Esophagus squamous epithelium (tissue), 4 donors: ENCODE results near the gene C2orf92.

Experiments used
- CTCF ChIP-seq, 6 experiments: fragments of 450-650 bp in 4 of 6; fragments of 200-600 bp in 2 of 6; sonication (generic) in 2 of 6; IDR thresholded peaks; one replicate each; pipeline ENCODE4 v1.5.1; 2016 to 2019; ENCODE audit warnings: antibody characterized with exemption in 6 of 6, mild to moderate bottlenecking in 4 of 6, moderate library complexity in 4 of 6
- POLR2A ChIP-seq, 4 donors: fragments of 450-650 bp; IDR thresholded peaks; one replicate each; pipeline ENCODE4 v1.6.1; 2017; ENCODE audit warnings: antibody characterized with exemption in 4 of 4, mild to moderate bottlenecking in 4 of 4, moderate library complexity in 3 of 4

GRCh38 chr2:97734061-97735051 lies 64.8 kb downstream of the C2orf92 start:
- TF ChIP-seq CTCF (IDR thresholded peaks at IDR 0.05) (no peak), POLR2A (IDR thresholded peaks at IDR 0.05) (no peak)
